ENCODE results near the gene POLE2. TPM values are rescaled to one million over a fixed set of nuclear protein-coding genes. Genes with fewer than 3 reads are reported as not detected.

POLE2 gene
- total and polyA plus RNA-seq, 2 of the 13 experiments (the other 11 are each of a cell fraction or from before 2014, with no cell fraction given) = 16.6 to 37.0 TPM

DNA sequence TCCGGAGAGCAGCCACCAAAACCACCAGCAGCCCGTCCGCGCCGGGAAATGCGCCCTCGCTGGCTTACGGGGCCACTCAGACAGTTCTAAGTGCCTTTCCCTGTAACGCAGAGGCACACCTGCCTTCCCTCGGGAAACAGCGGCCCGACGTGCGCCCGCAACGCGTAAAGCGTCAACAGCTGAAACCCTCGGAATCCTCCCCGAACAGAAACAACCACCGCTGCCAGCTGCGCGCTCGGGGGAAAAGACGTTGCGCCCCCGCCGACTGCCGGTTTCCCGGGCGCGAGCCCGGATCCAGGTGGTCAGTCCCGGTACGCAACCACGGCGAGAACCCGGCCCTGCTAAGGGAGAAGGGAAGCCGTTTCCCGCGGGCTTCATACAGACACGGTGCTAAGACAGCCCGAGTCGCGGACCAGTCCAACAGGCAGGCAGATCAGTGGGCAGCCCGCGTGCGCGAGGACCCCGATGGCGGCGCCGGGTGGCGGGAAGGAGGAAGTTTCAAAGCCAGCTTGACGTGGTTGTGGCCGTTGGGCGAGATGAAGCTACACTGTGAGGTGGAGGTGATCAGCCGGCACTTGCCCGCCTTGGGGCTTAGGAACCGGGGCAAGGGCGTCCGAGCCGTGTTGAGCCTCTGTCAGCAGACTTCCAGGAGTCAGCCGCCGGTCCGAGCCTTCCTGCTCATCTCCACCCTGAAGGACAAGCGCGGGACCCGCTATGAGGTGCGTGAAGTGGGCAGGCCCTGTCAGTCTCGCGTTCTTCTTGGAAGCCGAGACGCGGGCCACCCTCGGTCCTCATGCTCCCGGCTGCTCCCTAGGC, 89.3 kb downstream of the POLE2 start, which contains the start of gene LRR1 (continued):
- TF ChIP-seq, protein P1, sequence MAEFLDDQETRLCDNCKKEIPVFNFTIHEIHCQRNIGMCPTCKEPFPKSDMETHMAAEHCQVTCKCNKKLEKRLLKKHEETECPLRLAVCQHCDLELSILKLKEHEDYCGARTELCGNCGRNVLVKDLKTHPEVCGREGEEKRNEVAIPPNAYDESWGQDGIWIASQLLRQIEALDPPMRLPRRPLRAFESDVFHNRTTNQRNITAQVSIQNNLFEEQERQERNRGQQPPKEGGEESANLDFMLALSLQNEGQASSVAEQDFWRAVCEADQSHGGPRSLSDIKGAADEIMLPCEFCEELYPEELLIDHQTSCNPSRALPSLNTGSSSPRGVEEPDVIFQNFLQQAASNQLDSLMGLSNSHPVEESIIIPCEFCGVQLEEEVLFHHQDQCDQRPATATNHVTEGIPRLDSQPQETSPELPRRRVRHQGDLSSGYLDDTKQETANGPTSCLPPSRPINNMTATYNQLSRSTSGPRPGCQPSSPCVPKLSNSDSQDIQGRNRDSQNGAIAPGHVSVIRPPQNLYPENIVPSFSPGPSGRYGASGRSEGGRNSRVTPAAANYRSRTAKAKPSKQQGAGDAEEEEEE (CRISPR knock-in tag; IDR thresholded peaks at IDR 0.05; ENCODE audit: borderline replicate concordance) = no peak; the same call in 1 of the 2 replicates
- 0 out of 2 replicates have a peak, but pooled peaks have one; percentile 45 for TF ChIP-seq NR2C2 (CRISPR knock-in tag; IDR thresholded peaks at IDR 0.05; ENCODE audit: borderline replicate concordance)
- TF ChIP-seq ZSCAN29 (CRISPR knock-in tag; conservative IDR thresholded peaks at IDR 0.05) = peak; percentile 69; the same call in 1 of the 2 replicates
- TF ChIP-seq IRF2 (CRISPR knock-in tag; IDR thresholded peaks at IDR 0.05) = peak; percentile 80; the same call in 1 of the 2 replicates
- TF ChIP-seq ZNF331 (CRISPR knock-in tag; IDR thresholded peaks at IDR 0.05) = peak; percentile 68; the same call in 1 of the 2 replicates
- TF ChIP-seq, protein P2, sequence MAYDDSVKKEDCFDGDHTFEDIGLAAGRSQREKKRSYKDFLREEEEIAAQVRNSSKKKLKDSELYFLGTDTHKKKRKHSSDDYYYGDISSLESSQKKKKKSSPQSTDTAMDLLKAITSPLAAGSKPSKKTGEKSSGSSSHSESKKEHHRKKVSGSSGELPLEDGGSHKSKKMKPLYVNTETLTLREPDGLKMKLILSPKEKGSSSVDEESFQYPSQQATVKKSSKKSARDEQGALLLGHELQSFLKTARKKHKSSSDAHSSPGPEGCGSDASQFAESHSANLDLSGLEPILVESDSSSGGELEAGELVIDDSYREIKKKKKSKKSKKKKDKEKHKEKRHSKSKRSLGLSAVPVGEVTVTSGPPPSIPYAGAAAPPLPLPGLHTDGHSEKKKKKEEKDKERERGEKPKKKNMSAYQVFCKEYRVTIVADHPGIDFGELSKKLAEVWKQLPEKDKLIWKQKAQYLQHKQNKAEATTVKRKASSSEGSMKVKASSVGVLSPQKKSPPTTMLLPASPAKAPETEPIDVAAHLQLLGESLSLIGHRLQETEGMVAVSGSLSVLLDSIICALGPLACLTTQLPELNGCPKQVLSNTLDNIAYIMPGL (CRISPR knock-in tag; IDR thresholded peaks at IDR 0.05; ENCODE audit: borderline replicate concordance in 1 of 2, low read depth in 1 of 2) = peak; percentile 96 to 98
- no peak for TF ChIP-seq LCORL (IDR thresholded peaks at IDR 0.05)
- TF ChIP-seq LCORL (CRISPR knock-in tag; IDR thresholded peaks at IDR 0.05) = no peak; the same call in 1 of the 2 replicates
- TF ChIP-seq ZNF737 (CRISPR knock-in tag; IDR thresholded peaks at IDR 0.05; ENCODE audit: borderline replicate concordance) = peak; percentile 58; the same call in 1 of the 2 replicates
- peak; percentile 48; the same call in 1 of the 2 replicates for TF ChIP-seq MAZ (IDR thresholded peaks at IDR 0.05; ENCODE audit: borderline replicate concordance, low read depth, low read length)
- peak; percentile 48; the same call in 1 of the 2 replicates for TF ChIP-seq MAZ (CRISPR knock-in tag; IDR thresholded peaks at IDR 0.05; ENCODE audit: low read depth)
- TF ChIP-seq CENPX (CRISPR knock-in tag; IDR thresholded peaks at IDR 0.05) = no peak
- TF ChIP-seq, protein P3, sequence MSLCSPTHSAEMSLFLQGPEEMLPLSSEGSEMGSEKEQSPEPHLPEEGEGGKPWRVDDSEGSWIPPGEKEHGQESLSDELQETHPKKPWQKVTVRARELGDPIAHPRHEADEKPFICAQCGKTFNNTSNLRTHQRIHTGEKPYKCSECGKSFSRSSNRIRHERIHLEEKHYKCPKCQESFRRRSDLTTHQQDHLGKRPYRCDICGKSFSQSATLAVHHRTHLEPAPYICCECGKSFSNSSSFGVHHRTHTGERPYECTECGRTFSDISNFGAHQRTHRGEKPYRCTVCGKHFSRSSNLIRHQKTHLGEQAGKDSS (CRISPR knock-in tag; IDR thresholded peaks at IDR 0.05; ENCODE audit: borderline replicate concordance, low read depth) = peak; percentile 65; the same call in 1 of the 2 replicates
- TF ChIP-seq, protein P4, sequence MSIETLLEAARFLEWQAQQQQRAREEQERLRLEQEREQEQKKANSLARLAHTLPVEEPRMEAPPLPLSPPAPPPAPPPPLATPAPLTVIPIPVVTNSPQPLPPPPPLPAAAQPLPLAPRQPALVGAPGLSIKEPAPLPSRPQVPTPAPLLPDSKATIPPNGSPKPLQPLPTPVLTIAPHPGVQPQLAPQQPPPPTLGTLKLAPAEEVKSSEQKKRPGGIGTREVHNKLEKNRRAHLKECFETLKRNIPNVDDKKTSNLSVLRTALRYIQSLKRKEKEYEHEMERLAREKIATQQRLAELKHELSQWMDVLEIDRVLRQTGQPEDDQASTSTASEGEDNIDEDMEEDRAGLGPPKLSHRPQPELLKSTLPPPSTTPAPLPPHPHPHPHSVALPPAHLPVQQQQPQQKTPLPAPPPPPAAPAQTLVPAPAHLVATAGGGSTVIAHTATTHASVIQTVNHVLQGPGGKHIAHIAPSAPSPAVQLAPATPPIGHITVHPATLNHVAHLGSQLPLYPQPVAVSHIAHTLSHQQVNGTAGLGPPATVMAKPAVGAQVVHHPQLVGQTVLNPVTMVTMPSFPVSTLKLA (IDR thresholded peaks at IDR 0.05) = no peak
- peak; percentile 58 for TF ChIP-seq ZNF121 (CRISPR knock-in tag; IDR thresholded peaks at IDR 0.05)
- TF ChIP-seq, protein P5, sequence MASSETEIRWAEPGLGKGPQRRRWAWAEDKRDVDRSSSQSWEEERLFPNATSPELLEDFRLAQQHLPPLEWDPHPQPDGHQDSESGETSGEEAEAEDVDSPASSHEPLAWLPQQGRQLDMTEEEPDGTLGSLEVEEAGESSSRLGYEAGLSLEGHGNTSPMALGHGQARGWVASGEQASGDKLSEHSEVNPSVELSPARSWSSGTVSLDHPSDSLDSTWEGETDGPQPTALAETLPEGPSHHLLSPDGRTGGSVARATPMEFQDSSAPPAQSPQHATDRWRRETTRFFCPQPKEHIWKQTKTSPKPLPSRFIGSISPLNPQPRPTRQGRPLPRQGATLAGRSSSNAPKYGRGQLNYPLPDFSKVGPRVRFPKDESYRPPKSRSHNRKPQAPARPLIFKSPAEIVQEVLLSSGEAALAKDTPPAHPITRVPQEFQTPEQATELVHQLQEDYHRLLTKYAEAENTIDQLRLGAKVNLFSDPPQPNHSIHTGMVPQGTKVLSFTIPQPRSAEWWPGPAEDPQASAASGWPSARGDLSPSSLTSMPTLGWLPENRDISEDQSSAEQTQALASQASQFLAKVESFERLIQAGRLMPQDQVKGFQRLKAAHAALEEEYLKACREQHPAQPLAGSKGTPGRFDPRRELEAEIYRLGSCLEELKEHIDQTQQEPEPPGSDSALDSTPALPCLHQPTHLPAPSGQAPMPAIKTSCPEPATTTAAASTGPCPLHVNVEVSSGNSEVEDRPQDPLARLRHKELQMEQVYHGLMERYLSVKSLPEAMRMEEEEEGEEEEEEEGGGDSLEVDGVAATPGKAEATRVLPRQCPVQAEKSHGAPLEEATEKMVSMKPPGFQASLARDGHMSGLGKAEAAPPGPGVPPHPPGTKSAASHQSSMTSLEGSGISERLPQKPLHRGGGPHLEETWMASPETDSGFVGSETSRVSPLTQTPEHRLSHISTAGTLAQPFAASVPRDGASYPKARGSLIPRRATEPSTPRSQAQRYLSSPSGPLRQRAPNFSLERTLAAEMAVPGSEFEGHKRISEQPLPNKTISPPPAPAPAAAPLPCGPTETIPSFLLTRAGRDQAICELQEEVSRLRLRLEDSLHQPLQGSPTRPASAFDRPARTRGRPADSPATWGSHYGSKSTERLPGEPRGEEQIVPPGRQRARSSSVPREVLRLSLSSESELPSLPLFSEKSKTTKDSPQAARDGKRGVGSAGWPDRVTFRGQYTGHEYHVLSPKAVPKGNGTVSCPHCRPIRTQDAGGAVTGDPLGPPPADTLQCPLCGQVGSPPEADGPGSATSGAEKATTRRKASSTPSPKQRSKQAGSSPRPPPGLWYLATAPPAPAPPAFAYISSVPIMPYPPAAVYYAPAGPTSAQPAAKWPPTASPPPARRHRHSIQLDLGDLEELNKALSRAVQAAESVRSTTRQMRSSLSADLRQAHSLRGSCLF (CRISPR knock-in tag; IDR thresholded peaks at IDR 0.05; ENCODE audit: borderline replicate concordance) = 0 out of 2 replicates have a peak, but pooled peaks have one; percentile 63
